ENCODE results near the gene AQP2.
A peak's percentile ranks its signal among the peaks of the same experiment; 100 is the strongest.
"Not testable (repeated sequence)": the region's sequence is repeated elsewhere in the genome, so short reads cannot be mapped to it uniquely, and the experiment has no call there.

Gene AQP2

GRCh38 chr12:49972641-49973360, 22.3 kb downstream of the AQP2 start, which contains the start of gene AQP6:
AQP6 (plus strand) TSS chr12:49972947; CDS start chr12:49973174, 227 bp downstream.
- no peak for DNase-seq

GRCh38 chr12:49973361-49973830, 22.9 kb downstream of the AQP2 start:
- no peak for DNase-seq

DNA sequence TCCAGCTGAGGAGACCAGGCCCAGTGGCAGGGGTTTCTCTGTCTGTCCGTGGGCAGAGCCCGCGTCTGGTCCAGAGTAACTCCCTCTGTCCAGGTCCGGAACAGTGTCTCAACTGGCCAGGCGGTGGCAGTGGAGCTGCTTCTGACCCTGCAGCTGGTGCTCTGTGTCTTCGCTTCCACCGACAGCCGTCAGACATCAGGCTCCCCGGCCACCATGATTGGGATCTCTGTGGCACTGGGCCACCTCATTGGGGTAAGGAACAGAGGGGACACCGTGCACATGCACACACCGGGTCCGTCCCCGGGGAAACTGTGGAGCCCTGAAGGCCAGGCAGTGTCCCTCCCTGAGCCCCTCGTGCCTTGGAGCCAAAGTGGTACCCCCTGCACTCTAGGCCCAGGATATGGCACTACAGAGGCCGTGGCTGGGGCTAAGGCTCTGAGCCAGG, 23.7 kb downstream of the AQP2 start:
- no peak for DNase-seq

GRCh38 chr12:49974677-49975317, 24.3 kb downstream of the AQP2 start:
- no peak for DNase-seq

GRCh38 chr12:49975318-49975761, 24.8 kb downstream of the AQP2 start:
- no peak for DNase-seq

DNA sequence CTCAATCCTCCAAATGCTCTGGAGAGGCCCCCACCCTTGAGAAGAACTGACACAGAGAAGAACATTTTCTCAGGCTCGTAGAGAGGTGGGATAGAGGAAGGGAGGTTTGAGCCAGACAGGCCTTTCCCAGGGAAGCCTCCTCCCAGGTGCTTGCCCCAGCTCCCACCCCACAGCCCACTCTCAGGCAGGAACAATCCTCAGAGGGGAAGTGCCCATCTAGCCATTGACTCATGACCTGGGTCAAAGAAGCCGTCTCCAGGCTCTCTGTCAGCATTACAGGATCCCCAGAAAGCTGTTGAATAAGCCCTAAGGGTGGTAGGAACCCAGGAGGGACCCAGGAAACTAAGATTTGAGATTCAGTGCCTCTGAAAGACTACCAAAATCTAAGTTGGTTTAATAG, 26.0 kb downstream of the AQP2 start:
- DNase-seq: no peak

DNA sequence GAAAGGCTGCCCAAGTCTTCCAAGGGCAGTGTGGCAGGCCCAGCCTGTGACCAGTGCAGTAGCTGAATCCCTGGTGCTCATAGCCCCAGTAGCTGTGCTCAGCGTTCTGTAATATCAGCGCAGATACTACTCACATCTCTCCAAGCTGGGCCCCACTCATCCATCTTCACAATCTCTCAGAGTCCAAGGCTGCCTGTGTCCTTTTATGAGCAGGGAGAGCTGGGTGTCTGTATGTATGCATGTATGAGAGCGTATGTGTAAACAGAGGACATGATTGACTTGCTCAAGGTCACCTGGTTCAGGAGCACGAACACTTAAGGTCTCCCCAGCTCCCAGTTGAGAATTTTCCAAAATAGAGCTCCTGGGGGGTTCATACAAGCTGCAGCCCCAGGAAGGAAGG, 27.6 kb downstream of the AQP2 start:
- DNase-seq: no peak

DNA sequence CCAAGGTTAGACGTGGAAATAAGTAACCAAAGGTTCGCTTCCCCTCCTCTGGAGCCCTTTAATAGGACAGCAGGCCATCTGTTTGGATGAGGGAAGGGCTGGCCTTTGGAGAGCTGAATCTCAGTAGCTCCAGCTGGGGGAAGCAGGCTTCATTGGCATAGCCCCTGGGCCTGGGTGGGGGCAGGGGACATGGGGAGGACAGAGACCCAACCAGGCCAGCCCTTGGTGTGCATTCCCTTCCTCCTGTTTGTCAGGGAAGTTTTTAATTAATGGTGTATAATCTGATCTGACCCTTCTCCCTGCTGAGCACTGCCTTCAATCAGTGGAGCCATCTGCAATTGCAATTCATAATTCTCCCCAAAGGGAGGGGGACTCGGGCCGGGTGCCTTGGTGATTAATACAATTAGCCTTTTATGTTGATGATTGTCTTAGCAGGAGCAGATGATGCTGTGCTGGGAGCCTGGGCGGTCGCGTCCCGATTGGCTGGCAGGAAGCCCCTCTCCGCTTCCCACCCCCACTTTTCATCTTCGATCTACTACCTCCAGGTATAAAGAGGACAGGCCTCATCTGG, 28.6 kb downstream of the AQP2 start:
- no peak for DNase-seq

DNA sequence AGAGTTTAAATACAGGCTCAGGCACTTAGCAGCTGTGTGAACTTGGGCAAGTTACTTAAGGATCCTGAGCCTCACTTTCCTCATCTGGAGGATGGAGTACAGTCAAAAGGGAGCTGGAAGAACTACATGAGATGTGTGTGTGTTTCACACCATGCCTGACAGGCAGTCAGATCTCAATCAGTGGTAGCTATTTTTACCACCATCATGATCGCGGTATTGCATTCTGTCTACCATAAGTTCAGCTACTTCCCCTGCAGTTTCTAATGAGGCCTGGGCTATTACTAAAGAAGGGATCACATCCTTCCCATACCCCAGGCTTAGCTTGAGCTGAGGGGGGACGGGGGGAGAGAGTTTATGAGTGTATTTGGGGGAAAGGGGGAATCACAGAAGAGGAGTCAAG, 29.3 kb downstream of the AQP2 start:
- no peak for DNase-seq

GRCh38 chr12:49980501-49981349, 30.2 kb downstream of the AQP2 start:
- no peak for DNase-seq

- peak; percentile 10 for DNase-seq
Observed at GRCh38 chr12:49982246-49983087, 31.9 kb downstream of the AQP2 start.

- peak; percentile 62 for DNase-seq
Observed at GRCh38 chr12:49983892-49984291, 33.4 kb downstream of the AQP2 start.

DNA sequence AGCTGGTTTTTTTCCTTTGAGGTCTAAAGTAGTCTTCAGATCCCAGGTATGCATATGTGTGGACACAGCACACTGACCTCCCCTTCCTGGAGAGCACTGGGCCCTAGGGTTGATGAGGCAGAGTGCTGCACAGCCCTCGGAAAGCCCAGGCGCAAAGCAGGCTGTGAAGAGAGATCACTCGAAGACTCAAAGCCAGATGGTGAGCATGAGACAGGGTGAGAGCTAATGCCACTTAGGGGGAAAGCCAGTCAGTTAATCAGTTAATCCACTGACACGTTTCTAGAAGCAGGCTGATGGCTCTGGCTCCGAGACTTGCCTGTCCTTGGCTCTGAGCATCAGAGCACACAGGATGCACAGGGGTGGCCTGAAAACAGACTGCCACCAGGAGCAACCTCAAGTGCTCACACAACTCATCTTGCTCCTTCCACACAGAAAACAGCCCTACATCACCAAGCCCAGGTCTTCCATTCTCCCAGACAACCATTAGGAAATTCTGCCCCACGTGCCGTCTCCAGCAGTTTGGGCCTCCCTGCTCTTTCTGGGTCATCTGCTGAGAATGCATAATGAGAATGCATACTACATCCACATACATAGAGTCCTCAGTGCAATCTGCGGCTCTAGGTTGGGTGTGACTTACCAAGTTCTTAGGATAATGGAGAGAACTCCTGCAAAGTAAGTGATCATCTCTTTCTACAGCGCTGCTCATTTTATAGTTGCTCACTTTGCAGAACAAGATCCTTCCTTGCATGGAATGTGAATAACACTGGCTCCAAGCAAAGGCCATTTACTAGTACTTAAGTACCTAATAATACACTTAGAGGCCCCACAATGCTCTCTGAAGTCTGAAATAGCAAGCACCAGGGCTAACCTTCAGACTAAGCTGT, 34.2 kb downstream of the AQP2 start:
- no peak for DNase-seq

DNA sequence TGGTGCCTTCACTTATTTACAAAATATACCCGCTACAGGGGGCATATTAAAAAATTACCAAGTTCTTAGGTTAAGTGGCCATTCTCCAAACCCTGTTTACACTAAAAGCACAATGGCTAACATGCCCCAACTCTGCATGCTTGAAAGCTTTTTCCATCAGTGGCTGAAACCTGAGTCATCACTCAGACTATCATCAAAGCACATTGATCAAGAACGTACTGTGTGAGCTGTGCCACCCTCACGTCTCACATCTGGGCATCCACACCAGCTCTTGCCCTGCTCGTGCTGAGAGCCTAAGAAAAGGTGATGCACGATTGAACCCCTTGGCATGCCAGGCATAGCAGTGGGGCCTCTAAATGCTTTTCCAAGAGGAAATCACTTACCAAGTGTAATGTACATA, 35.4 kb downstream of the AQP2 start:
- no peak for DNase-seq

- not testable (repeated sequence) for DNase-seq
Observed at GRCh38 chr12:49986476-49986875, 35.9 kb downstream of the AQP2 start.

- no peak for DNase-seq
Observed at GRCh38 chr12:49987625-49988303, 37.2 kb downstream of the AQP2 start.

GRCh38 chr12:49989400-49989799, 38.9 kb downstream of the AQP2 start:
- not testable (repeated sequence) for DNase-seq

DNA sequence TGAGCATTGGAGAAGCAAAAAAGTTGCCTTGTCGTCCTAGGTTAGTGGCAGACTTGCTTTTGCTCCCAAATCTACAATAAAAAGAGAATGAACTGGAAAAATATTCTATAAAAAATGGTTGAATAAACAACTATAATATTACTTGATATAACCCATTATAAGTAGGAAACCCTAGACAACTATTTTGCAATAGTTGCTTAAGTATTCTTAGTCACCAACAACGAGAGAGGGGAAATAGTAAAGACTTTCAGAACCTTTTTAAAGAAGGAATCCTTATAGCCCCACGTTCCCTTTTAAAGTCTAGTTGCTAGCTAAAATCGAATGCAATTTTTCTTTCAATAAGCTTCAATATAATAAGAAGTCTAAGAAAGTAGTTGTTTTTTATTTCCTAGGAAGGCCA, 39.7 kb downstream of the AQP2 start:
- DNase-seq: no peak

DNA sequence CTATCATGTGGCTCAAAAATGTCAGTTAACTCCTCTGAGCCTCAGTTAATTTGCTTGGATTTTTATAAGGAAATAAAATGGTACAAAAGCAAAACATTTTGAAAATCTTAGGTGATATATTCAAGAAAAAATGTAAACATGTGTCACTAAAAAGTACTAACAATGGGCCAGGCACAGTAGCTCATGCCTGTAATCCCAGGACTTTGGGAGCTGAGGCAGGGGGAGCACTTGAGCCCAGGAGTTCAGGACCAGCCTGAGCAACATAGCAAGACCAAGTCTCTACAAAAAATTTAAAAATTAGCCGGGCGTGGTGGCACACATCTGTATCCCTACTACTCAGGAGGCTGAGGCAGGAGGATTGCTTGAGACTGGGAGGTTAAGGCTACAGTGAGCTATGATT, 47.9 kb downstream of the AQP2 start:
- no peak for DNase-seq

- DNase-seq: no peak
Observed at GRCh38 chr12:50003595-50003994, 53.1 kb downstream of the AQP2 start.

Data from hematopoietic multipotent progenitor cell treated with erythropoietin and hydrocortisone succinate and interleukin-3 and kit ligand, for 8 days (in vitro differentiated cells).